Measurements from ENCODE around the gene CSAD.

DNA sequence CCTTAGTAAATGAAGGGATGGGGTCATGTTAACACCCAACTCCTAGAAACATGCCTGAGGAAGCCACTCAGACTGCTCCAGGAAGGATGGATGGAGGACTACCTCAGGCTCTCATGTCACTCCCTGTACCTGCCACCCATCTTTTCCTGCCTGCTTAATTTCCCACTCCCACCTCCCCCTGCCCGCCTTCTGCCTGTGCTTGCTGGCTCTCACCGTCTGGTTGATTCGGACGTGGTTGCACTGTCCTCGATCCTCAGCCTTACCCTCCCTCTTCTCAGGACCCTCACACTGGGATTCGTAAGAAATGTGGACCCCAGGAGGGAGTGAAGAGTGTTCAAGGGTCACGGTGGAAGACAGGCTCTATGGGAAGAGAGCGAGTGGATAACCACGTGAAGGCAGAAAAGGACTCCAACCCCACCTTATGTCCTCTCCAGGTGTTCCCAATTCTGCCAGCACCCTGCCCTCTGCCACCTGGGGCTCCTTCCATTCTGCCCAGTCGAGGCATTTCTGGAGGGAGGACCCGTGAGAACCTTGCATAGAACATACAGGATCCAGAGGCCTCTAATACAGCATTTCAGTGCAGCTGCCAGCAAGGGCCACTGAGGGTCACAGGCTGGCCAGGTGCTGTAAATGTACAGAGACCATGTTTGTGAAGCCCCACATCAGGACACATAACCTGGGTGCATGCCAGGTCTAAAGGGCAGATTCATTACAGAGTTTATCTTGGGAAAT, 13.4 kb upstream of the CSAD start:
- TF ChIP-seq, protein P1, sequence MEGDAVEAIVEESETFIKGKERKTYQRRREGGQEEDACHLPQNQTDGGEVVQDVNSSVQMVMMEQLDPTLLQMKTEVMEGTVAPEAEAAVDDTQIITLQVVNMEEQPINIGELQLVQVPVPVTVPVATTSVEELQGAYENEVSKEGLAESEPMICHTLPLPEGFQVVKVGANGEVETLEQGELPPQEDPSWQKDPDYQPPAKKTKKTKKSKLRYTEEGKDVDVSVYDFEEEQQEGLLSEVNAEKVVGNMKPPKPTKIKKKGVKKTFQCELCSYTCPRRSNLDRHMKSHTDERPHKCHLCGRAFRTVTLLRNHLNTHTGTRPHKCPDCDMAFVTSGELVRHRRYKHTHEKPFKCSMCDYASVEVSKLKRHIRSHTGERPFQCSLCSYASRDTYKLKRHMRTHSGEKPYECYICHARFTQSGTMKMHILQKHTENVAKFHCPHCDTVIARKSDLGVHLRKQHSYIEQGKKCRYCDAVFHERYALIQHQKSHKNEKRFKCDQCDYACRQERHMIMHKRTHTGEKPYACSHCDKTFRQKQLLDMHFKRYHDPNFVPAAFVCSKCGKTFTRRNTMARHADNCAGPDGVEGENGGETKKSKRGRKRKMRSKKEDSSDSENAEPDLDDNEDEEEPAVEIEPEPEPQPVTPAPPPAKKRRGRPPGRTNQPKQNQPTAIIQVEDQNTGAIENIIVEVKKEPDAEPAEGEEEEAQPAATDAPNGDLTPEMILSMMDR (IDR thresholded peaks at IDR 0.05; ENCODE audit: low read depth, low read length), result no peak
- no peak for TF ChIP-seq EZH2phosphoT487 (IDR thresholded peaks at IDR 0.05; ENCODE audit: low read depth)

All from OCI-LY3 (cell line).